ENCODE data around the gene CCDC39. TPM values are rescaled to one million over a fixed set of nuclear protein-coding genes. Genes with fewer than 3 reads are reported as not detected.

Gene CCDC39
- total and polyA plus RNA-seq, 2 of the 13 experiments (the other 11 are each of a cell fraction or from before 2014, with no cell fraction given) = not detected

GRCh38 chr3:180679178-180680096 is at the start of gene CCDC39 (continued):
- TF ChIP-seq BCL3 (CRISPR knock-in tag; IDR thresholded peaks at IDR 0.05) = no peak
- TF ChIP-seq NCOA1 (CRISPR knock-in tag; IDR thresholded peaks at IDR 0.05) = 0 out of 2 replicates have a peak, but pooled peaks have one; percentile 68
- peak; percentile 75 for TF ChIP-seq ZNF574 (CRISPR knock-in tag; IDR thresholded peaks at IDR 0.05)
- TF ChIP-seq SPEN (CRISPR knock-in tag; IDR thresholded peaks at IDR 0.05; ENCODE audit: low read depth) = 0 out of 2 replicates have a peak, but pooled peaks have one; percentile 43
- peak; percentile 71; the same call in 1 of the 2 replicates for TF ChIP-seq ZNF891 (CRISPR knock-in tag; IDR thresholded peaks at IDR 0.05)
- peak; percentile 57; the same call in 1 of the 2 replicates for TF ChIP-seq SIN3A (IDR thresholded peaks at IDR 0.05; ENCODE audit: borderline replicate concordance, low read depth, low read length)
- peak; percentile 60 for TF ChIP-seq KDM2A (CRISPR knock-in tag; IDR thresholded peaks at IDR 0.05; ENCODE audit: borderline replicate concordance, low read depth)
- no peak for TF ChIP-seq ZFP62 (CRISPR knock-in tag; IDR thresholded peaks at IDR 0.05)
- peak; percentile 75; the same call in 1 of the 2 replicates for TF ChIP-seq ARID4A (CRISPR knock-in tag; IDR thresholded peaks at IDR 0.05; ENCODE audit: borderline replicate concordance)
- no peak for TF ChIP-seq ZNF441 (CRISPR knock-in tag; IDR thresholded peaks at IDR 0.05; ENCODE audit: borderline replicate concordance)
- 0 out of 2 replicates have a peak, but pooled peaks have one; percentile 28 for TF ChIP-seq FOXJ3 (CRISPR knock-in tag; IDR thresholded peaks at IDR 0.05; ENCODE audit: borderline replicate concordance)
- TF ChIP-seq RBM22 (optimal IDR thresholded peaks at IDR 0.05; ENCODE audit: low read length) = peak; percentile 64
- 0 out of 2 replicates have a peak, but pooled peaks have one; percentile 28 for TF ChIP-seq HMGXB3 (CRISPR knock-in tag; IDR thresholded peaks at IDR 0.05; ENCODE audit: borderline replicate concordance)
- peak; percentile 90 for TF ChIP-seq MTF2 (CRISPR knock-in tag; IDR thresholded peaks at IDR 0.05; ENCODE audit: borderline replicate concordance)

All from HepG2 (cell line).